Measurements from ENCODE around the gene FNDC10.
"Not testable (repeated sequence)": the region's sequence is repeated elsewhere in the genome, so short reads cannot be mapped to it uniquely, and the experiment has no call there.

The FNDC10 gene

GRCh38 chr1:1567152-1567875, 32.6 kb downstream of the FNDC10 start:
- DNase-seq (ENCODE audit: low spot score): no peak

- DNase-seq (ENCODE audit: low spot score): no peak
Measured at GRCh38 chr1:1565340-1565739, 34.6 kb downstream of the FNDC10 start.

- no peak for DNase-seq (ENCODE audit: low spot score)
Measured at GRCh38 chr1:1564268-1564667, 35.7 kb downstream of the FNDC10 start.

- no peak for DNase-seq (ENCODE audit: low spot score)
Measured at GRCh38 chr1:1563688-1564087, 36.2 kb downstream of the FNDC10 start.

GRCh38 chr1:1562556-1563195, 37.3 kb downstream of the FNDC10 start:
- DNase-seq (ENCODE audit: low spot score): no peak

GRCh38 chr1:1561801-1562470, 38.0 kb downstream of the FNDC10 start:
- no peak for DNase-seq (ENCODE audit: low spot score)

GRCh38 chr1:1560178-1560577, 39.8 kb downstream of the FNDC10 start:
- DNase-seq (ENCODE audit: low spot score): no peak

GRCh38 chr1:1559066-1559465, 40.9 kb downstream of the FNDC10 start:
- no peak for DNase-seq (ENCODE audit: low spot score)

- no peak for DNase-seq (ENCODE audit: low spot score)
Measured at GRCh38 chr1:1558591-1558990, 41.3 kb downstream of the FNDC10 start.

GRCh38 chr1:1557688-1558087, 42.2 kb downstream of the FNDC10 start:
- not testable (repeated sequence) for DNase-seq (ENCODE audit: low spot score)

- DNase-seq (ENCODE audit: low spot score): not testable (repeated sequence)
Measured at GRCh38 chr1:1556961-1557360, 43.0 kb downstream of the FNDC10 start.

GRCh38 chr1:1556505-1556904, 43.4 kb downstream of the FNDC10 start:
- DNase-seq (ENCODE audit: low spot score): no peak

GRCh38 chr1:1554926-1555915, 44.7 kb downstream of the FNDC10 start:
- no peak for DNase-seq (ENCODE audit: low spot score)

- DNase-seq (ENCODE audit: low spot score): no peak
Measured at GRCh38 chr1:1554550-1554925, 45.4 kb downstream of the FNDC10 start.

- no peak for DNase-seq (ENCODE audit: low spot score)
Measured at GRCh38 chr1:1553821-1554494, 46.0 kb downstream of the FNDC10 start.

- no peak for DNase-seq (ENCODE audit: low spot score)
Measured at GRCh38 chr1:1552263-1552639, 47.7 kb downstream of the FNDC10 start.

- no peak for DNase-seq (ENCODE audit: low spot score)
Measured at GRCh38 chr1:1551524-1552262, 48.2 kb downstream of the FNDC10 start.

- DNase-seq (ENCODE audit: low spot score): no peak
Measured at GRCh38 chr1:1550591-1551432, 49.1 kb downstream of the FNDC10 start.

GRCh38 chr1:1550087-1550486, 49.8 kb downstream of the FNDC10 start:
- no peak for DNase-seq (ENCODE audit: low spot score)

- no peak for DNase-seq (ENCODE audit: low spot score)
Measured at GRCh38 chr1:1548591-1548990, 51.3 kb downstream of the FNDC10 start.
